ENCODE data around the gene TMEM131L. TPM values are rescaled to one million over a fixed set of nuclear protein-coding genes. Genes with fewer than 3 reads are reported as not detected.
"Not testable (repeated sequence)": the region's sequence is repeated elsewhere in the genome, so short reads cannot be mapped to it uniquely, and the experiment has no call there.

TMEM131L gene
- polyA plus RNA-seq, 1 donor = 36.6 TPM

- no peak for DNase-seq
Measured at GRCh38 chr4:153539422-153539821, 73.3 kb downstream of the TMEM131L start.

GRCh38 chr4:153541456-153542096, 75.4 kb downstream of the TMEM131L start:
- no peak for DNase-seq

- DNase-seq = no peak
Measured at GRCh38 chr4:153542131-153542530, 76.0 kb downstream of the TMEM131L start.

GRCh38 chr4:153542834-153543233, 76.7 kb downstream of the TMEM131L start:
- no peak for DNase-seq

- no peak for DNase-seq
Measured at GRCh38 chr4:153543351-153543750, 77.2 kb downstream of the TMEM131L start.

- DNase-seq = no peak
Measured at GRCh38 chr4:153545822-153546221, 79.7 kb downstream of the TMEM131L start.

GRCh38 chr4:153546280-153546679, 80.1 kb downstream of the TMEM131L start:
- no peak for DNase-seq

GRCh38 chr4:153547520-153547919, 81.4 kb downstream of the TMEM131L start:
- no peak for DNase-seq

- not testable (repeated sequence) for DNase-seq
Measured at GRCh38 chr4:153548907-153549306, 82.7 kb downstream of the TMEM131L start.

- DNase-seq = no peak
Measured at GRCh38 chr4:153549405-153549804, 83.2 kb downstream of the TMEM131L start.

GRCh38 chr4:153553155-153553818, 87.1 kb downstream of the TMEM131L start:
- DNase-seq = no peak

GRCh38 chr4:153553819-153554170, 87.6 kb downstream of the TMEM131L start:
- DNase-seq = no peak

GRCh38 chr4:153555730-153556434, 89.7 kb downstream of the TMEM131L start:
- DNase-seq = peak; percentile 81

GRCh38 chr4:153556435-153556815, 90.3 kb downstream of the TMEM131L start:
- no peak for DNase-seq

GRCh38 chr4:153560908-153561307, 94.7 kb downstream of the TMEM131L start:
- no peak for DNase-seq

GRCh38 chr4:153564630-153565525, 98.7 kb downstream of the TMEM131L start:
- no peak for DNase-seq

GRCh38 chr4:153566631-153567150, 100.5 kb downstream of the TMEM131L start:
- DNase-seq = no peak

- not testable (repeated sequence) for DNase-seq
Measured at GRCh38 chr4:153567660-153568059, 101.5 kb downstream of the TMEM131L start.

GRCh38 chr4:153570228-153570973, 104.2 kb downstream of the TMEM131L start:
- no peak for DNase-seq

GRCh38 chr4:153571006-153571545, 104.9 kb downstream of the TMEM131L start:
- DNase-seq = no peak

GRCh38 chr4:153572609-153573008, 106.4 kb downstream of the TMEM131L start:
- DNase-seq = no peak
